HK-2 (cell line): Measurements from ENCODE around the gene SNRNP70.
"Not testable (repeated sequence)": the region's sequence is repeated elsewhere in the genome, so short reads cannot be mapped to it uniquely, and the experiment has no call there.

Experiments
- DNase-seq: peaks from one replicate; pipeline ENCODE4 v3.0.0-alpha.2; 2018; ENCODE audit not compliant: unreplicated experiment

SNRNP70 gene

GRCh38 chr19:49119411-49120324 is 34.4 kb downstream of the SNRNP70 start, which contains the start of gene PPFIA3:
Gene PPFIA3, plus strand, starts transcription at chr19:49119544. Its CDS starts 8,330 bp downstream, at chr19:49127874.
- peak; percentile 73 for DNase-seq

- DNase-seq = no peak
Measured at GRCh38 chr19:49120325-49120683, 35.1 kb downstream of the SNRNP70 start.

GRCh38 chr19:49120868-49121267 is 35.6 kb downstream of the SNRNP70 start:
- DNase-seq = no peak

GRCh38 chr19:49121841-49122240 is 36.6 kb downstream of the SNRNP70 start:
- DNase-seq = not testable (repeated sequence)

- DNase-seq = not testable (repeated sequence)
Measured at GRCh38 chr19:49123285-49123684, 38.0 kb downstream of the SNRNP70 start.

- no peak for DNase-seq
Measured at GRCh38 chr19:49125025-49125731, 39.9 kb downstream of the SNRNP70 start.

GRCh38 chr19:49126575-49126974 is 41.3 kb downstream of the SNRNP70 start:
- no peak for DNase-seq

GRCh38 chr19:49127225-49127624 is 42.0 kb downstream of the SNRNP70 start:
- not testable (repeated sequence) for DNase-seq

GRCh38 chr19:49127674-49128544 is 42.7 kb downstream of the SNRNP70 start:
- peak; percentile 98 for DNase-seq

GRCh38 chr19:49128545-49129237 is 43.4 kb downstream of the SNRNP70 start:
- no peak for DNase-seq

- DNase-seq = no peak
Measured at GRCh38 chr19:49129238-49129583, 44.0 kb downstream of the SNRNP70 start.

GRCh38 chr19:49130325-49130724 is 45.1 kb downstream of the SNRNP70 start:
- no peak for DNase-seq

- no peak for DNase-seq
Measured at GRCh38 chr19:49132974-49133609, 47.8 kb downstream of the SNRNP70 start.

- DNase-seq = no peak
Measured at GRCh38 chr19:49133621-49134454, 48.6 kb downstream of the SNRNP70 start.

GRCh38 chr19:49135686-49136085 is 50.4 kb downstream of the SNRNP70 start:
- DNase-seq = no peak

- DNase-seq = no peak
Measured at GRCh38 chr19:49136771-49137171, 51.5 kb downstream of the SNRNP70 start.

- no peak for DNase-seq
Measured at GRCh38 chr19:49140951-49141350, 55.7 kb downstream of the SNRNP70 start.

GRCh38 chr19:49141352-49141751 is 56.1 kb downstream of the SNRNP70 start:
- no peak for DNase-seq

- DNase-seq = no peak
Measured at GRCh38 chr19:49142866-49143335, 57.6 kb downstream of the SNRNP70 start.
